H9 (cell line): ENCODE data around the gene KRR1. TPM values are rescaled to one million over a fixed set of nuclear protein-coding genes. Genes with fewer than 3 reads are reported as not detected.
A peak's percentile ranks its signal among the peaks of the same experiment; 100 is the strongest.

Experiments
- DNase-seq: peaks from one replicate; pipeline ENCODE4 v3.0.0-alpha.2; 2017
- H2AFZ ChIP-seq: one replicate; pipeline ENCODE4 v1.6.1; 2013; ENCODE audit warnings: mild to moderate bottlenecking, low read length, control low read depth, moderate library complexity
- H2AK5ac ChIP-seq: 2 replicates; pipeline ENCODE4 v1.6.1; 2013; ENCODE audit warnings: low read length, control low read depth, mixed read lengths; ENCODE audit not compliant: insufficient read length
- H2BK120ac ChIP-seq: one replicate; pipeline ENCODE4 v1.6.1; 2013; ENCODE audit warnings: low read depth, mild to moderate bottlenecking, low read length, control low read depth, inconsistent platforms; ENCODE audit not compliant: poor library complexity, severe bottlenecking
- H2BK12ac ChIP-seq: 2 replicates; pipeline ENCODE4 v1.6.1; 2013; ENCODE audit warnings: low read length, control low read depth, mixed read lengths, low read depth; ENCODE audit not compliant: insufficient read length
- H2BK15ac ChIP-seq: 2 replicates; pipeline ENCODE4 v1.6.1; 2013; ENCODE audit warnings: low read depth, low read length, control low read depth
- H2BK20ac ChIP-seq: one replicate; pipeline ENCODE4 v1.6.1; 2013; ENCODE audit warnings: low read depth, mild to moderate bottlenecking, low read length, control low read depth, inconsistent platforms; ENCODE audit not compliant: poor library complexity, severe bottlenecking
- H2BK5ac ChIP-seq: 2 replicates; pipeline ENCODE4 v1.6.1; 2013; ENCODE audit warnings: low read length, control low read depth, mixed read lengths; ENCODE audit not compliant: insufficient read length
- H3K14ac ChIP-seq: 2 replicates; pipeline ENCODE4 v1.6.1; 2013; ENCODE audit warnings: low read length, control low read depth; ENCODE audit not compliant: insufficient read depth
- H3K18ac ChIP-seq: 2 replicates; pipeline ENCODE4 v1.6.1; 2013; ENCODE audit warnings: low read depth, mild to moderate bottlenecking, mixed read lengths, low read length, control low read depth; ENCODE audit not compliant: insufficient read length
- H3K23ac ChIP-seq: 2 replicates; pipeline ENCODE4 v1.6.1; 2013; ENCODE audit warnings: low read length, control low read depth, mixed read lengths, low read depth; ENCODE audit not compliant: insufficient read length
- H3K23me2 ChIP-seq: 2 replicates; pipeline ENCODE4 v1.6.1; 2013; ENCODE audit warnings: low read depth, mild to moderate bottlenecking, mixed read lengths, low read length, control low read depth; ENCODE audit not compliant: insufficient read length, poor library complexity, severe bottlenecking
- H3K27ac ChIP-seq: 2 replicates; pipeline ENCODE4 v1.5.1; 2013; ENCODE audit warnings: low read length, control low read depth, mixed read lengths, low read depth; ENCODE audit not compliant: insufficient read length
- H3K27me3 ChIP-seq: 2 replicates; pipeline ENCODE4 v1.6.1; 2013; ENCODE audit warnings: low read length, control low read depth, inconsistent platforms; ENCODE audit not compliant: insufficient read depth
- H3K4ac ChIP-seq: 2 replicates; pipeline ENCODE4 v1.6.1; 2013; ENCODE audit warnings: low read depth, mild to moderate bottlenecking, control low read depth, inconsistent platforms, low read length, moderate library complexity
- H3K4me1 ChIP-seq: 2 replicates; pipeline ENCODE4 v1.6.1; 2013; ENCODE audit warnings: low read length, control low read depth, inconsistent platforms; ENCODE audit not compliant: insufficient read depth
- H3K4me2 ChIP-seq: 2 replicates; pipeline ENCODE4 v1.6.1; 2013; ENCODE audit warnings: low read length, control low read depth, mixed read lengths; ENCODE audit not compliant: insufficient read length, insufficient read depth
- H3K56ac ChIP-seq: 2 replicates; pipeline ENCODE4 v1.6.1; 2013; ENCODE audit warnings: low read depth, mild to moderate bottlenecking, mixed read lengths, low read length, control low read depth; ENCODE audit not compliant: insufficient read length
- H3K79me1 ChIP-seq: 2 replicates; pipeline ENCODE4 v1.6.1; 2013; ENCODE audit warnings: low read depth, mild to moderate bottlenecking, moderate library complexity, low read length, control low read depth, inconsistent platforms; ENCODE audit not compliant: insufficient read depth, poor library complexity, severe bottlenecking
- H3K79me2 ChIP-seq: 2 replicates; pipeline ENCODE4 v1.6.1; 2013; ENCODE audit warnings: low read length, control low read depth, inconsistent platforms; ENCODE audit not compliant: insufficient read depth
- H3K9ac ChIP-seq: 2 replicates; pipeline ENCODE4 v1.6.1; 2013; ENCODE audit warnings: low read length, control low read depth, mixed read lengths; ENCODE audit not compliant: insufficient read length; ENCODE audit errors: extremely low read depth
- H3K9me3 ChIP-seq: one replicate; pipeline ENCODE4 v1.6.1; 2013; ENCODE audit warnings: low read depth, low read length, inconsistent platforms; ENCODE audit not compliant: control insufficient read depth
- H3T11ph ChIP-seq: one replicate; pipeline ENCODE4 v1.6.1; 2013; ENCODE audit warnings: mild to moderate bottlenecking, low read length, control low read depth, inconsistent platforms
- H4K20me1 ChIP-seq: one replicate; pipeline ENCODE4 v1.6.1; 2013; ENCODE audit not compliant: control insufficient read depth, insufficient read length, insufficient read depth
- H4K5ac ChIP-seq: 2 replicates; pipeline ENCODE4 v1.6.1; 2013; ENCODE audit warnings: low read depth, mild to moderate bottlenecking, mixed read lengths, low read length, control low read depth; ENCODE audit not compliant: insufficient read length
- H4K8ac ChIP-seq: replicated peaks from 2 replicates; pipeline ENCODE4 v1.6.1; 2013; ENCODE audit warnings: low read length, control low read depth, mixed read lengths, low read depth; ENCODE audit not compliant: insufficient read length
- H4K91ac ChIP-seq: 2 replicates; pipeline ENCODE4 v1.6.1; 2013; ENCODE audit warnings: low read depth, mild to moderate bottlenecking, moderate library complexity, mixed read lengths, low read length, control low read depth; ENCODE audit not compliant: insufficient read length
- H3K27ac Mint-ChIP-seq, 3 experiments: 2 replicates in 2 of 3; 3 replicates in 1 of 3; pipeline ENCODE4 v1.8.0; 2020 to 2021; ENCODE audit warnings: mixed read lengths in 3 of 3, mild to moderate bottlenecking in 1 of 3, moderate library complexity in 1 of 3
- H3K27me3 Mint-ChIP-seq: 2 replicates; pipeline ENCODE4 v1.8.0; 2021; ENCODE audit warnings: low read depth, mild to moderate bottlenecking, moderate library complexity, mixed read lengths
- H3K36me3 Mint-ChIP-seq, 3 experiments: 2 replicates in 2 of 3; 3 replicates in 1 of 3; pipeline ENCODE4 v1.8.0; 2020 to 2021; ENCODE audit warnings: low read depth in 3 of 3, mixed read lengths in 3 of 3; ENCODE audit not compliant: insufficient read depth in 1 of 3
- H3K4me1 Mint-ChIP-seq, 2 experiments: 2 replicates each; pipeline ENCODE4 v1.8.0; 2020; ENCODE audit warnings: mixed read lengths in 2 of 2
- H3K4me3 Mint-ChIP-seq, 2 experiments: 2 replicates in 1 of 2; 3 replicates in 1 of 2; pipeline ENCODE4 v1.8.0; 2020 to 2021; ENCODE audit warnings: mild to moderate bottlenecking in 2 of 2, mixed read lengths in 2 of 2, moderate library complexity in 1 of 2
- H3K9me3 Mint-ChIP-seq, 2 experiments: 2 replicates in 1 of 2; 3 replicates in 1 of 2; pipeline ENCODE4 v1.8.0; 2020; ENCODE audit warnings: mild to moderate bottlenecking in 2 of 2, mixed read lengths in 2 of 2, moderate library complexity in 1 of 2
- WGBS: extraction: QIAGEN DNeasy Blood & Tissue Kit; methylation state at CpG from one replicate; pipeline ENCODE4 v1.1.7; 2013; ENCODE audit warnings: missing lambda C conversion rate, low lambda C conversion rate, mixed read lengths; ENCODE audit not compliant: insufficient read length; ENCODE audit errors: extremely low coverage; 5-methylcytosine and 5-hydroxymethylcytosine counted together
- total RNA-seq: library from RNA; stranded (reverse); gene quantifications from 2 replicates; pipeline ENCODE4 v1.2.1, GENCODE V29; 2021
- TF ChIP-seq, protein P1 (sequence below): fragments of 200-600 bp; sonication (generic); conservative IDR thresholded peaks from 3 replicates; pipeline ENCODE4 v1.8.0; 2021; ENCODE audit warnings: antibody characterized with exemption, mild to moderate bottlenecking

KRR1 gene
- total RNA-seq, 1 experiment from 2014 or later, result 88.9 TPM

- no peaks in the 10 kb centered on the region for H3K9me3 ChIP-seq
- no peaks in the 10 kb centered on the region for H4K20me1 ChIP-seq
- H3K27me3 Mint-ChIP-seq, result no peaks in the 10 kb centered on the region
- no peak overlapping the region for H4K91ac ChIP-seq
- DNase-seq, result no peak
- H3K27ac Mint-ChIP-seq, result peak overlapping the region in 1 of 3 experiments; percentile 46; a peak in 1 of 7 replicates
- H2AFZ ChIP-seq, result no peak overlapping the region
- no peak overlapping the region for H3K4me2 ChIP-seq
- no peaks in the 10 kb centered on the region for H3K36me3 Mint-ChIP-seq
- H2BK120ac ChIP-seq, result no peak overlapping the region
- no peak overlapping the region for H3K9ac ChIP-seq
- no peak overlapping the region for H2BK5ac ChIP-seq
- H3K4me1 Mint-ChIP-seq, result peaks cover 18 to 26% of the 10 kb centered on the region in 2 experiments
- no peak overlapping the region for H4K5ac ChIP-seq
- no peak overlapping the region for H3K4ac ChIP-seq
- no peak overlapping the region for H3K23ac ChIP-seq
- H3K27me3 ChIP-seq, result no peaks in the 10 kb centered on the region
- H3T11ph ChIP-seq, result no peak overlapping the region
- no peaks in the 10 kb centered on the region for H3K9me3 Mint-ChIP-seq
- no peak overlapping the region for H3K56ac ChIP-seq
- H3K4me1 ChIP-seq, result peaks cover 2% of the 10 kb centered on the region; the same call in 1 of the 2 replicates
- no peak overlapping the region for H3K4me3 Mint-ChIP-seq
- no peak overlapping the region for H3K27ac ChIP-seq
- no peak overlapping the region for H2AK5ac ChIP-seq
- H3K79me1 ChIP-seq, result no peaks in the 10 kb centered on the region
- H2BK12ac ChIP-seq, result no peak overlapping the region
- no peak overlapping the region for H2BK20ac ChIP-seq
- no peaks in the 10 kb centered on the region for H3K79me2 ChIP-seq
- no peak overlapping the region for H3K18ac ChIP-seq
- no peak overlapping the region for H3K14ac ChIP-seq
- TF ChIP-seq, protein P1, sequence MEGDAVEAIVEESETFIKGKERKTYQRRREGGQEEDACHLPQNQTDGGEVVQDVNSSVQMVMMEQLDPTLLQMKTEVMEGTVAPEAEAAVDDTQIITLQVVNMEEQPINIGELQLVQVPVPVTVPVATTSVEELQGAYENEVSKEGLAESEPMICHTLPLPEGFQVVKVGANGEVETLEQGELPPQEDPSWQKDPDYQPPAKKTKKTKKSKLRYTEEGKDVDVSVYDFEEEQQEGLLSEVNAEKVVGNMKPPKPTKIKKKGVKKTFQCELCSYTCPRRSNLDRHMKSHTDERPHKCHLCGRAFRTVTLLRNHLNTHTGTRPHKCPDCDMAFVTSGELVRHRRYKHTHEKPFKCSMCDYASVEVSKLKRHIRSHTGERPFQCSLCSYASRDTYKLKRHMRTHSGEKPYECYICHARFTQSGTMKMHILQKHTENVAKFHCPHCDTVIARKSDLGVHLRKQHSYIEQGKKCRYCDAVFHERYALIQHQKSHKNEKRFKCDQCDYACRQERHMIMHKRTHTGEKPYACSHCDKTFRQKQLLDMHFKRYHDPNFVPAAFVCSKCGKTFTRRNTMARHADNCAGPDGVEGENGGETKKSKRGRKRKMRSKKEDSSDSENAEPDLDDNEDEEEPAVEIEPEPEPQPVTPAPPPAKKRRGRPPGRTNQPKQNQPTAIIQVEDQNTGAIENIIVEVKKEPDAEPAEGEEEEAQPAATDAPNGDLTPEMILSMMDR, result no peak
- no peaks in the 10 kb centered on the region for H3K23me2 ChIP-seq
- WGBS, result no CpG with 5 or more reads among the region's 2 CpGs
- H2BK15ac ChIP-seq, result no peak overlapping the region
- H4K8ac ChIP-seq, result no peak overlapping the region
These were observed 22.2 kb downstream of the KRR1 start for GRCh38 chr12:75489187-75489586.
